A549 (cell line): ENCODE measurements around the gene AKIRIN1.
"Not testable (repeated sequence)": the region's sequence is repeated elsewhere in the genome, so short reads cannot be mapped to it uniquely, and the experiment has no call there.

Experiments
- CEBPB ChIP-seq, 2 experiments: fragments of >200 bp in 1 of 2; sonication (Bioruptor Twin) in 1 of 2; formaldehyde crosslinking in 1 of 2; IDR thresholded peaks; 2 replicates each; pipeline ENCODE4 v1.6.1; 2012 to 2016
- CHD4 ChIP-seq: fragments of 200-600 bp; sonication (generic); IDR thresholded peaks from 2 replicates; pipeline ENCODE4 v1.6.1; 2016; ENCODE audit warnings: antibody characterized with exemption, mild to moderate bottlenecking, borderline replicate concordance
- EP300 ChIP-seq, 2 experiments: fragments of >200 bp; sonication (Bioruptor Twin); formaldehyde crosslinking; IDR thresholded peaks; 2 replicates in 1 of 2; 3 replicates in 1 of 2; pipeline ENCODE4 v1.6.1; 2016 to 2017
- GATA3 ChIP-seq: IDR thresholded peaks from 2 replicates; pipeline ENCODE4 v1.6.1; 2012; ENCODE audit warnings: borderline replicate concordance
- HMGXB4 ChIP-seq: fragments of 250-450 bp; sonication (Bioruptor Pico); IDR thresholded peaks from 2 replicates; pipeline ENCODE4 v1.5.0; 2021; ENCODE audit warnings: mild to moderate bottlenecking, moderate library complexity, borderline replicate concordance
- POLR2A ChIP-seq: IDR thresholded peaks from 2 replicates; pipeline ENCODE4 v1.6.1; 2012; ENCODE audit warnings: mild to moderate bottlenecking, low read length
- TF ChIP-seq, protein P1 (sequence below): fragments of >200 bp; sonication (Bioruptor Twin); formaldehyde crosslinking; IDR thresholded peaks from 3 replicates; pipeline ENCODE4 v1.5.1; 2016
- TF ChIP-seq, protein P2 (sequence below): fragments of >200 bp; sonication (Bioruptor Twin); formaldehyde crosslinking; IDR thresholded peaks from 3 replicates; pipeline ENCODE4 v1.6.1; 2016

GRCh38 chr1:39051193-39051850 is 60.2 kb downstream of the AKIRIN1 start:
- not testable (repeated sequence) for TF ChIP-seq POLR2A; CHD4; EP300 (IDR thresholded peaks at IDR 0.05); CEBPB (IDR thresholded peaks at IDR 0.05); GATA3; HMGXB4
- TF ChIP-seq, protein P1, sequence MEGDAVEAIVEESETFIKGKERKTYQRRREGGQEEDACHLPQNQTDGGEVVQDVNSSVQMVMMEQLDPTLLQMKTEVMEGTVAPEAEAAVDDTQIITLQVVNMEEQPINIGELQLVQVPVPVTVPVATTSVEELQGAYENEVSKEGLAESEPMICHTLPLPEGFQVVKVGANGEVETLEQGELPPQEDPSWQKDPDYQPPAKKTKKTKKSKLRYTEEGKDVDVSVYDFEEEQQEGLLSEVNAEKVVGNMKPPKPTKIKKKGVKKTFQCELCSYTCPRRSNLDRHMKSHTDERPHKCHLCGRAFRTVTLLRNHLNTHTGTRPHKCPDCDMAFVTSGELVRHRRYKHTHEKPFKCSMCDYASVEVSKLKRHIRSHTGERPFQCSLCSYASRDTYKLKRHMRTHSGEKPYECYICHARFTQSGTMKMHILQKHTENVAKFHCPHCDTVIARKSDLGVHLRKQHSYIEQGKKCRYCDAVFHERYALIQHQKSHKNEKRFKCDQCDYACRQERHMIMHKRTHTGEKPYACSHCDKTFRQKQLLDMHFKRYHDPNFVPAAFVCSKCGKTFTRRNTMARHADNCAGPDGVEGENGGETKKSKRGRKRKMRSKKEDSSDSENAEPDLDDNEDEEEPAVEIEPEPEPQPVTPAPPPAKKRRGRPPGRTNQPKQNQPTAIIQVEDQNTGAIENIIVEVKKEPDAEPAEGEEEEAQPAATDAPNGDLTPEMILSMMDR, result not testable (repeated sequence)
- TF ChIP-seq, protein P2, sequence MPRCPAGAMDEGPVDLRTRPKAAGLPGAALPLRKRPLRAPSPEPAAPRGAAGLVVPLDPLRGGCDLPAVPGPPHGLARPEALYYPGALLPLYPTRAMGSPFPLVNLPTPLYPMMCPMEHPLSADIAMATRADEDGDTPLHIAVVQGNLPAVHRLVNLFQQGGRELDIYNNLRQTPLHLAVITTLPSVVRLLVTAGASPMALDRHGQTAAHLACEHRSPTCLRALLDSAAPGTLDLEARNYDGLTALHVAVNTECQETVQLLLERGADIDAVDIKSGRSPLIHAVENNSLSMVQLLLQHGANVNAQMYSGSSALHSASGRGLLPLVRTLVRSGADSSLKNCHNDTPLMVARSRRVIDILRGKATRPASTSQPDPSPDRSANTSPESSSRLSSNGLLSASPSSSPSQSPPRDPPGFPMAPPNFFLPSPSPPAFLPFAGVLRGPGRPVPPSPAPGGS, result not testable (repeated sequence)
